Panc1 (cell line): ENCODE results near the gene RAMP1. TPM values are rescaled to one million over a fixed set of nuclear protein-coding genes. Genes with fewer than 3 reads are reported as not detected.

Experiments used
- ATAC-seq: fragments of 200-7000 bp; cut with Tn5 transposase; 2 replicates; pipeline ENCODE4 v1.9.1; 2020; ENCODE audit warnings: mild to moderate bottlenecking, moderate library complexity
- BruUV-seq: library from RNA; stranded (reverse); fragments of 400-500 nt; replicated peaks from 2 replicates; lab custom pipeline; 2021; lab: Mats Ljungman, UMichigan
- CTCF ChIA-PET: fragments of 300-600 bp; sonication (Branson Sonifier 250); formaldehyde crosslinking; loops from one replicate; lab custom pipeline; 2022; ENCODE audit warnings: antibody characterized with exemption; lab: Charles Lee
- POLR2A ChIA-PET: fragments of 300-600 bp; sonication (Branson Sonifier 250); formaldehyde crosslinking; loops from one replicate; lab custom pipeline; 2022; ENCODE audit warnings: antibody characterized with exemption; lab: Charles Lee
- DNase-seq: peaks from one replicate; pipeline ENCODE4 v3.0.0-alpha.2; 2010; ENCODE audit warnings: low read depth, low spot score
- H3K27ac ChIP-seq: 2 replicates; pipeline ENCODE4 v1.5.1; 2011; ENCODE audit warnings: mild to moderate bottlenecking, low read length, inconsistent platforms
- H3K27me3 ChIP-seq: fragments of 200-500 bp; sonication (Bioruptor generic); 2 replicates; pipeline ENCODE4 v1.6.0; 2014; ENCODE audit warnings: low read length, inconsistent platforms; ENCODE audit not compliant: control insufficient read depth, insufficient read depth
- H3K36me3 ChIP-seq: fragments of 200-500 bp; sonication (Bioruptor generic); 2 replicates; pipeline ENCODE4 v1.5.1; 2014; ENCODE audit warnings: inconsistent platforms, mild to moderate bottlenecking, low read length, moderate library complexity; ENCODE audit not compliant: control insufficient read depth, insufficient read depth
- H3K4me1 ChIP-seq: 2 replicates; pipeline ENCODE4 v1.5.1; 2011; ENCODE audit warnings: inconsistent platforms, mild to moderate bottlenecking, low read length, moderate library complexity; ENCODE audit not compliant: control insufficient read depth, insufficient read depth
- H3K4me3 ChIP-seq, 2 experiments: 2 replicates each; pipeline ENCODE4 v1.5.1; 2011 to 2012; ENCODE audit warnings: low read depth in 2 of 2, low read length in 2 of 2, mild to moderate bottlenecking in 2 of 2, inconsistent platforms in 1 of 2, moderate library complexity in 1 of 2
- H3K9me3 ChIP-seq: fragments of 200-500 bp; sonication (Bioruptor generic); 2 replicates; pipeline ENCODE4 v1.5.1; 2014; ENCODE audit warnings: low read depth, mild to moderate bottlenecking, inconsistent platforms, low read length, moderate library complexity; ENCODE audit not compliant: control insufficient read depth, insufficient read depth
- CTCF ChIP-seq: fragments of 450-650 bp; IDR thresholded peaks from 2 replicates; pipeline ENCODE4 v1.5.1; 2017; ENCODE audit warnings: mild to moderate bottlenecking
- POLR2AphosphoS5 ChIP-seq: IDR thresholded peaks from 2 replicates; pipeline ENCODE4 v1.6.1; 2012; ENCODE audit warnings: mild to moderate bottlenecking, low read depth, low read length, moderate library complexity
- REST ChIP-seq, 2 experiments: IDR thresholded peaks; 2 replicates each; pipeline ENCODE4 v1.6.1; 2011 to 2012; ENCODE audit warnings: low read depth in 2 of 2, control low read depth in 1 of 2, low read length in 1 of 2, mild to moderate bottlenecking in 1 of 2, moderate library complexity in 1 of 2; ENCODE audit not compliant: insufficient read depth in 1 of 2
- SIN3A ChIP-seq: IDR thresholded peaks from 2 replicates; pipeline ENCODE4 v1.6.1; 2012; ENCODE audit warnings: low read depth, mild to moderate bottlenecking, low read length, moderate library complexity, borderline replicate concordance; ENCODE audit not compliant: insufficient read depth
- TCF7L2 ChIP-seq: IDR thresholded peaks from 2 replicates; pipeline ENCODE4 v1.6.1; 2011; ENCODE audit warnings: mild to moderate bottlenecking, low read depth, low read length, inconsistent platforms
- in situ Hi-C: cut with HindIII; loops from 2 replicates; pipeline ENCODE4 v1.10.0; 2016; ENCODE audit warnings: low sequenced_read_pairs, low pct_unique_long_range_greater_than_20kb
- intact Hi-C: fragments of 100-400 bp; cut with micrococcal nuclease; formaldehyde crosslinking; loops from one replicate; pipeline ENCODE4 v1.10.0; 2022; ENCODE audit not compliant: unreplicated experiment
- total RNA-seq: library from RNA; stranded (reverse); gene quantifications from one replicate; pipeline ENCODE4 v1.2.1, GENCODE V29; 2021; ENCODE audit not compliant: unreplicated experiment

The RAMP1 gene
- total RNA-seq, 1 experiment from 2014 or later: 17.6 TPM

GRCh38 chr2:237816531-237816930 is 42.9 kb upstream of the RAMP1 start:
- ATAC-seq: no peak
- TF ChIP-seq POLR2AphosphoS5 (no peak), REST (IDR thresholded peaks at IDR 0.05; ENCODE audit: insufficient read depth in 1 of 2, low read depth in 2 of 2, low read length in 1 of 2) (no peak), SIN3A (no peak), TCF7L2 (no peak), CTCF (no peak)
- H3K4me1 ChIP-seq: no peaks in the 10 kb centered on the region
- intact Hi-C loops: no loop called here
- H3K36me3 ChIP-seq: no peaks in the 10 kb centered on the region
- no peaks in the 10 kb centered on the region for H3K9me3 ChIP-seq
- H3K27ac ChIP-seq: no peak overlapping the region
- H3K27me3 ChIP-seq: peaks cover 9% of the 10 kb centered on the region; the same call in 1 of the 2 replicates
- no TSS peak for BruUV-seq
- in situ Hi-C loops: no loop called here
- ChIA-PET CTCF (no interaction called here), POLR2A (no interaction called here)
- DNase-seq: no peak
- no peak overlapping the region for H3K4me3 ChIP-seq

DNA sequence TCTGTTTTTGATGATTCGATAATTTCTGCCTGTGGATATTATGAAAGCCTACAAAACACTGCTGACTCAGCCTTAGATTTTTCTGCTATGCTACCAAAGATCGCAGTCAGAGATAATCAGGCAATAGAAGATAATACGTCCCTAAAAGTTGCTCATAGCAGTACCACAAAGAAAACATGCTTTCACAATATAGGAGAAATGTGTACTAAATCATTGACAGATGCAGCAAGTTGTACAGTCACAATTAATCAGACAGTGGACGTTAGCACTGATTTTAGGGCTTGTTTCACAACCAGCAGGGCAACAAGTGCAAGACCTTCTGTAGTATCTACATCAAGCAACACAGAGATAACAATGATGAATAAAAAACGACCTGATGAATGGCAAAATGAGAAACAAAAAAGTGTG is 41.4 kb upstream of the RAMP1 start:
- H3K27ac ChIP-seq: no peak overlapping the region
- no peak for TF ChIP-seq POLR2AphosphoS5
- TF ChIP-seq CTCF: no peak
- TF ChIP-seq SIN3A: no peak
- ChIA-PET CTCF (no interaction called here), POLR2A (no interaction called here)
- no peaks in the 10 kb centered on the region for H3K4me1 ChIP-seq
- ATAC-seq (no peak), DNase-seq (no peak)
- no TSS peak for BruUV-seq
- peaks cover 4% of the 10 kb centered on the region; the same call in 1 of the 2 replicates for H3K27me3 ChIP-seq
- in situ Hi-C loops (no loop called here), intact Hi-C loops (no loop called here)
- no peak overlapping the region for H3K4me3 ChIP-seq
- no peaks in the 10 kb centered on the region for H3K36me3 ChIP-seq
- no peaks in the 10 kb centered on the region for H3K9me3 ChIP-seq
